ENCODE data around the gene ACTN3.
"Not testable (repeated sequence)": the region's sequence is repeated elsewhere in the genome, so short reads cannot be mapped to it uniquely, and the experiment has no call there.

ACTN3 gene

GRCh38 chr11:66581261-66581660 lies 34.6 kb downstream of the ACTN3 start:
- Histone ChIP-seq H3K9me2 (ENCODE audit: low read depth, low read length) (no peaks in the 10 kb centered on the region), H3K27ac (ENCODE audit: low read depth, low read length, poor library complexity, severe bottlenecking) (no peak overlapping the region), H4K20me1 (ENCODE audit: insufficient read depth, low read length) (no peaks in the 10 kb centered on the region), H3K4me2 (ENCODE audit: low read length) (no peak overlapping the region), H3K4me3 (ENCODE audit: low read depth, low read length, poor library complexity, severe bottlenecking) (no peak overlapping the region), H3K27me3 (ENCODE audit: insufficient read depth, low read length) (no peaks in the 10 kb centered on the region; the same call in 1 of the 2 replicates), H3K79me2 (ENCODE audit: insufficient read depth, low read length) (no peaks in the 10 kb centered on the region), H3F3A (ENCODE audit: insufficient read depth, low read length) (no peaks in the 10 kb centered on the region), H3K36me3 (ENCODE audit: insufficient read depth, low read length) (no peaks in the 10 kb centered on the region; the same call in 1 of the 2 replicates), H3K9ac (ENCODE audit: low read length) (no peak overlapping the region), H3K9me3 (ENCODE audit: low read length) (0 out of 2 replicates have a peak, but pooled peaks cover 7% of the 10 kb centered on the region), H2AFZ (ENCODE audit: low read length) (no peak overlapping the region), H3K4me1 (ENCODE audit: insufficient read depth, low read length, severe bottlenecking) (no peaks in the 10 kb centered on the region)
- TF ChIP-seq CTCF (IDR thresholded peaks at IDR 0.05; ENCODE audit: low read length), result no peak
- no peak for TF ChIP-seq EZH2 (IDR thresholded peaks at IDR 0.05; ENCODE audit: borderline replicate concordance, low read length)

GRCh38 chr11:66582565-66583147 lies 36.0 kb downstream of the ACTN3 start:
- not testable (repeated sequence) for H3K9ac ChIP-seq (ENCODE audit: low read length); H3F3A ChIP-seq (ENCODE audit: insufficient read depth, low read length); H3K4me2 ChIP-seq (ENCODE audit: low read length); H3K27me3 ChIP-seq (ENCODE audit: insufficient read depth, low read length); H2AFZ ChIP-seq (ENCODE audit: low read length); H4K20me1 ChIP-seq (ENCODE audit: insufficient read depth, low read length); H3K9me3 ChIP-seq (ENCODE audit: low read length); H3K79me2 ChIP-seq (ENCODE audit: insufficient read depth, low read length); H3K4me3 ChIP-seq (ENCODE audit: low read depth, low read length, poor library complexity, severe bottlenecking); H3K27ac ChIP-seq (ENCODE audit: low read depth, low read length, poor library complexity, severe bottlenecking); H3K4me1 ChIP-seq (ENCODE audit: insufficient read depth, low read length, severe bottlenecking); H3K9me2 ChIP-seq (ENCODE audit: low read depth, low read length); H3K36me3 ChIP-seq (ENCODE audit: insufficient read depth, low read length)

- H3K4me1 ChIP-seq (ENCODE audit: insufficient read depth, low read length, severe bottlenecking); H3K9me3 ChIP-seq (ENCODE audit: low read length); H3K9me2 ChIP-seq (ENCODE audit: low read depth, low read length); H2AFZ ChIP-seq (ENCODE audit: low read length); H3K36me3 ChIP-seq (ENCODE audit: insufficient read depth, low read length); H3K4me2 ChIP-seq (ENCODE audit: low read length); H4K20me1 ChIP-seq (ENCODE audit: insufficient read depth, low read length); H3K27ac ChIP-seq (ENCODE audit: low read depth, low read length, poor library complexity, severe bottlenecking); H3K4me3 ChIP-seq (ENCODE audit: low read depth, low read length, poor library complexity, severe bottlenecking); H3K79me2 ChIP-seq (ENCODE audit: insufficient read depth, low read length); H3K27me3 ChIP-seq (ENCODE audit: insufficient read depth, low read length); H3F3A ChIP-seq (ENCODE audit: insufficient read depth, low read length); H3K9ac ChIP-seq (ENCODE audit: low read length): not testable (repeated sequence)
Observed at GRCh38 chr11:66585447-66585846, 38.7 kb downstream of the ACTN3 start.

- Histone ChIP-seq H3K9ac (ENCODE audit: low read length) (no peak overlapping the region), H3K36me3 (ENCODE audit: insufficient read depth, low read length) (no peaks in the 10 kb centered on the region; the same call in 1 of the 2 replicates), H3K27me3 (ENCODE audit: insufficient read depth, low read length) (peaks cover 4% of the 10 kb centered on the region; the same call in 1 of the 2 replicates), H3K27ac (ENCODE audit: low read depth, low read length, poor library complexity, severe bottlenecking) (no peak overlapping the region), H3K4me3 (ENCODE audit: low read depth, low read length, poor library complexity, severe bottlenecking) (no peak overlapping the region), H3F3A (ENCODE audit: insufficient read depth, low read length) (no peaks in the 10 kb centered on the region), H3K4me1 (ENCODE audit: insufficient read depth, low read length, severe bottlenecking) (no peaks in the 10 kb centered on the region), H2AFZ (ENCODE audit: low read length) (no peak overlapping the region), H4K20me1 (ENCODE audit: insufficient read depth, low read length) (no peaks in the 10 kb centered on the region), H3K9me3 (ENCODE audit: low read length) (0 out of 2 replicates have a peak, but pooled peaks cover 7% of the 10 kb centered on the region), H3K4me2 (ENCODE audit: low read length) (no peak overlapping the region), H3K9me2 (ENCODE audit: low read depth, low read length) (no peaks in the 10 kb centered on the region), H3K79me2 (ENCODE audit: insufficient read depth, low read length) (no peaks in the 10 kb centered on the region)
- TF ChIP-seq CTCF (IDR thresholded peaks at IDR 0.05; ENCODE audit: low read length), result no peak
- TF ChIP-seq EZH2 (IDR thresholded peaks at IDR 0.05; ENCODE audit: borderline replicate concordance, low read length), result no peak
Observed at GRCh38 chr11:66586136-66586535, 39.4 kb downstream of the ACTN3 start.

GRCh38 chr11:66589315-66589714 lies 42.6 kb downstream of the ACTN3 start:
- H2AFZ ChIP-seq (ENCODE audit: low read length); H4K20me1 ChIP-seq (ENCODE audit: insufficient read depth, low read length); H3K36me3 ChIP-seq (ENCODE audit: insufficient read depth, low read length); H3K4me3 ChIP-seq (ENCODE audit: low read depth, low read length, poor library complexity, severe bottlenecking); H3K27ac ChIP-seq (ENCODE audit: low read depth, low read length, poor library complexity, severe bottlenecking); H3K79me2 ChIP-seq (ENCODE audit: insufficient read depth, low read length); H3K9me3 ChIP-seq (ENCODE audit: low read length); H3K9ac ChIP-seq (ENCODE audit: low read length); H3K27me3 ChIP-seq (ENCODE audit: insufficient read depth, low read length); H3K4me2 ChIP-seq (ENCODE audit: low read length); H3K9me2 ChIP-seq (ENCODE audit: low read depth, low read length); H3F3A ChIP-seq (ENCODE audit: insufficient read depth, low read length): not testable (repeated sequence)
- H3K4me1 ChIP-seq (ENCODE audit: insufficient read depth, low read length, severe bottlenecking), result peaks cover 21% of the 10 kb centered on the region

Data from OCI-LY1 (cell line).